Ascending aorta (tissue), 2 donors: ENCODE data around the gene GJA1. TPM values are rescaled to one million over a fixed set of nuclear protein-coding genes. Genes with fewer than 3 reads are reported as not detected.
"Not testable (repeated sequence)": the region's sequence is repeated elsewhere in the genome, so short reads cannot be mapped to it uniquely, and the experiment has no call there.

Source experiments
- DNase-seq, 2 donors: peaks; one replicate each; pipeline ENCODE4 v3.0.0-alpha.2; 2019; ENCODE audit warnings: low spot score in 2 of 2
- H3K27ac ChIP-seq, 2 donors: fragments of 200-600 bp; sonication (generic); one replicate each; pipeline ENCODE4 v1.5.1; 2016 to 2017; ENCODE audit warnings: mild to moderate bottlenecking in 1 of 2
- H3K27me3 ChIP-seq: fragments of 200-600 bp; sonication (generic); one replicate; pipeline ENCODE4 v1.5.1; 2017
- H3K36me3 ChIP-seq, 2 donors: fragments of 200-600 bp; sonication (generic); one replicate each; pipeline ENCODE4 v1.5.1; 2016
- H3K4me1 ChIP-seq, 2 donors: fragments of 200-600 bp; sonication (generic); one replicate each; pipeline ENCODE4 v1.5.1; 2016 to 2017; ENCODE audit warnings: mild to moderate bottlenecking in 1 of 2
- H3K4me3 ChIP-seq, 2 donors: fragments of 200-600 bp; sonication (generic); one replicate each; pipeline ENCODE4 v1.5.1; 2016 to 2017; ENCODE audit warnings: mild to moderate bottlenecking in 1 of 2
- H3K9me3 ChIP-seq, 2 donors: fragments of 200-600 bp; sonication (generic); one replicate each; pipeline ENCODE4 v1.5.1; 2016
- intact Hi-C: fragments of 100-400 bp; cut with DNase I; formaldehyde crosslinking; loops from one replicate; pipeline ENCODE4 v1.15.1; 2023
- total RNA-seq: library from RNA; depleted of rRNA; stranded (reverse); fragments of >200 nt; gene quantifications from one replicate; pipeline ENCODE4 v1.1.0, GENCODE V29; 2016
- TF ChIP-seq, protein P1 (sequence below), 3 experiments: fragments of 200-600 bp in 2 of 3; fragments of 450-650 bp in 1 of 3; sonication (generic) in 2 of 3; IDR thresholded peaks; one replicate each; pipeline ENCODE4 v1.5.1; 2016 to 2019; ENCODE audit warnings: antibody characterized with exemption in 3 of 3, mild to moderate bottlenecking in 1 of 3, moderate library complexity in 1 of 3

Gene GJA1
- total RNA-seq, 1 donor from 2014 or later: 85.0 TPM

DNA sequence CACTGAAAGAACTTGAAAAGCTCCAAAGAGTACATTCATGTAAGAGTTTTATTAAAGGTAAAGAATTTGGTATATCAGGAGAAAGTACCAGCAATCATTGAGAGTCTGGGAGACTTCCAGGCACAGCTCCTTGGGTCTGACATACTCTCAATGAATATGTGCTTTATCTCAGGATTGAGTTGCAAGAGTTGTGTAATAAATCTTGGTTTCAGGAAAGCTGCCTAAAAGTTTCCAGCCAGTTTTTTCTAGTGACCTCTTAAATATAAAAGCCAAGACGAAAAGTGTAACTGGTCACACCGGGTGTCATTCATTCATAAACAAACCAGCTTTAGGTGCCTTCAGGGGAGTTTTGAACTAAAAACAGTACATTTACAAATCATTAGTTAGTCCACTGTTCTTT is 21.6 kb upstream of the GJA1 start:
- no peaks in the 10 kb centered on the region for H3K36me3 ChIP-seq
- H3K9me3 ChIP-seq: no peaks in the 10 kb centered on the region
- H3K27me3 ChIP-seq: no peaks in the 10 kb centered on the region
- no peak for DNase-seq
- H3K27ac ChIP-seq: no peak overlapping the region
- intact Hi-C loops: no loop called here
- no peaks in the 10 kb centered on the region for H3K4me1 ChIP-seq
- TF ChIP-seq, protein P1, sequence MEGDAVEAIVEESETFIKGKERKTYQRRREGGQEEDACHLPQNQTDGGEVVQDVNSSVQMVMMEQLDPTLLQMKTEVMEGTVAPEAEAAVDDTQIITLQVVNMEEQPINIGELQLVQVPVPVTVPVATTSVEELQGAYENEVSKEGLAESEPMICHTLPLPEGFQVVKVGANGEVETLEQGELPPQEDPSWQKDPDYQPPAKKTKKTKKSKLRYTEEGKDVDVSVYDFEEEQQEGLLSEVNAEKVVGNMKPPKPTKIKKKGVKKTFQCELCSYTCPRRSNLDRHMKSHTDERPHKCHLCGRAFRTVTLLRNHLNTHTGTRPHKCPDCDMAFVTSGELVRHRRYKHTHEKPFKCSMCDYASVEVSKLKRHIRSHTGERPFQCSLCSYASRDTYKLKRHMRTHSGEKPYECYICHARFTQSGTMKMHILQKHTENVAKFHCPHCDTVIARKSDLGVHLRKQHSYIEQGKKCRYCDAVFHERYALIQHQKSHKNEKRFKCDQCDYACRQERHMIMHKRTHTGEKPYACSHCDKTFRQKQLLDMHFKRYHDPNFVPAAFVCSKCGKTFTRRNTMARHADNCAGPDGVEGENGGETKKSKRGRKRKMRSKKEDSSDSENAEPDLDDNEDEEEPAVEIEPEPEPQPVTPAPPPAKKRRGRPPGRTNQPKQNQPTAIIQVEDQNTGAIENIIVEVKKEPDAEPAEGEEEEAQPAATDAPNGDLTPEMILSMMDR (IDR thresholded peaks at IDR 0.05): no peak
- H3K4me3 ChIP-seq: no peak overlapping the region

DNA sequence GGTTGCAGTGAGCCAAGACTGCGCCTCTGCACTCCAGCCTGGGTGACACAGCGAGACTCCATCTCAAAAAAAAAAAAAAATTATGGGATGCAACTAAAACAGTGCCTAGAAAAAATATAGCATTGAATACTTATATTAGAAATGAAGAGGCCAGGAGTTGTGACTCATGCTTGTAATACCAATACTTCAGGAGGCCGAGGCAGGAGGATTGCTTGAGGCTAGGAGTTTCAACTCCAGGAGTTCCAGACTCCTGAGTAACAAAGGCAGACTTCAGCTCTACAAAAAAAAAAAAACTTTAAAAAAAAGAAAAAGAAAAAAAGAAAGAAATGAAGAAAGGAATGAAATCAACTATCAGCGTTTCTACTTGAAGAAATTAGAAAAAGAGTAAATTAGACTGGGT is 17.1 kb upstream of the GJA1 start:
- no peak for DNase-seq
- Histone ChIP-seq H3K27me3 (no peaks in the 10 kb centered on the region), H3K4me3 (no peak overlapping the region), H3K9me3 (no peaks in the 10 kb centered on the region), H3K4me1 (no peaks in the 10 kb centered on the region), H3K36me3 (no peaks in the 10 kb centered on the region), H3K27ac (no peak overlapping the region)
- TF ChIP-seq, protein P1 (IDR thresholded peaks at IDR 0.05): no peak
- intact Hi-C loops: no loop called here

DNA sequence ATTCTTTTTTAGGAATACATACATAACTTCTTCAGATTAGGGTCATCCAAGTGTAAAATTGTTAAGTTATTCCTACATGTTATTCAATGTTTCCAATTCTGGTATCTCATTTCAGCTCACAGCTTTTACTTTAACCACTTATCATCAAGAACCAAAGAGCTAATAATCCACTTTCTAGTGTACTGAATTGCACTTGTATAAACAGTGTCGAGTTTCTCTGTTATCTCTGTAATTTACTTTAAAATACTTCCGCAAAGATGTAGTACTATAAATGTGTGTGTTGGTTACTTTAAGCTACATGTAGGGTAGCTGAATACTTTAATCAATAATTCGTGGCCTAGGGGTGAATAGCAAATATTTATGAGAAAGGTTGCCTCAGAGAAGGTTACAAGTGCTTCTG is 8.8 kb upstream of the GJA1 start:
- Histone ChIP-seq H3K4me1 (peaks cover 0 to 5% of the 10 kb centered on the region in 2 donors), H3K9me3 (no peaks in the 10 kb centered on the region), H3K36me3 (no peaks in the 10 kb centered on the region), H3K27ac (no peak overlapping the region), H3K4me3 (no peak overlapping the region), H3K27me3 (no peaks in the 10 kb centered on the region)
- intact Hi-C loops: no loop called here
- TF ChIP-seq, protein P1 (IDR thresholded peaks at IDR 0.05): no peak
- DNase-seq: no peak

DNA sequence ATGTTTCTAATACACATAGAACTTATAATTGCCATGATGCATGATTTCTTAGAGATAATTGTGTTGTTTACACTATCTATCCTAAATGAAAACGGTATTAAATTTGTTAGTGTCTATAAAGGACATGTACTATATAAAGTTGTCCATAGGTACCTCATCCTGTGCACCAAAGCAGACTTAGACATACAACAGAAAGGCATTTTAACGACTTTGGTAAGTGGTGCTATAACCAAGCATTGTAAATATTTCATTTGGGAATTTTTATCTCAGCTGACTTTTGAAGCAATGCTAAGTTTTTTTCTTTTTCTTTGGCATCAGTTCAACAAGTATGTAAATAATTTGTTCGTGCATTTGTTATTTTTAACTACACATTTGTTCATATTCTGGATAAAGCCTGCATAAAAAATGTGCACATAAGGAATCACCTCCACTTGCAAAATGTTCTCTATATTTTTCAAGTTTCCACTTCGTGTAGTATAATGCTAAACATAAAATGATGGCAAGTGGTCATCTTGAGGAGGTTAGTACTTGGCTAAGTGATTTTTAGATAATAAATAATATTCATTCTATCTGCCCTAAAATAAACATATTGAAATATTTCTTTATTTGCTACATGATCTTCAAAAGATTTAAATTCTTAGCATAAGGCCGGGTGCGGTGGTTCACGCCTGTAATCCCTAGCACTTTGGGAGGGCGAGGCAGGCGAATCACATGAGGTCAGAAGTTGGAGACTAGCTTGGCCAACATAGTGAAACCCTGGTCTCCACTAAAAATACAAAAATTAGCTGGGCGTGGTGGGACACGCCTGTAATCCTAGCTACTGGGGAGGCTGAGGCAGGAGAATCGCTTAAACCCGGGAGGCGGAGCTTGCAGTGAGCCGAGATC is 6.3 kb upstream of the GJA1 start:
- TF ChIP-seq, protein P1 (IDR thresholded peaks at IDR 0.05): no peak
- H3K9me3 ChIP-seq: no peaks in the 10 kb centered on the region
- H3K27ac ChIP-seq: no peak overlapping the region
- H3K4me1 ChIP-seq: peaks cover 0 to 5% of the 10 kb centered on the region in 2 donors
- DNase-seq: no peak
- H3K36me3 ChIP-seq: no peaks in the 10 kb centered on the region
- H3K27me3 ChIP-seq: no peaks in the 10 kb centered on the region
- intact Hi-C loops: no loop called here
- no peak overlapping the region for H3K4me3 ChIP-seq

DNA sequence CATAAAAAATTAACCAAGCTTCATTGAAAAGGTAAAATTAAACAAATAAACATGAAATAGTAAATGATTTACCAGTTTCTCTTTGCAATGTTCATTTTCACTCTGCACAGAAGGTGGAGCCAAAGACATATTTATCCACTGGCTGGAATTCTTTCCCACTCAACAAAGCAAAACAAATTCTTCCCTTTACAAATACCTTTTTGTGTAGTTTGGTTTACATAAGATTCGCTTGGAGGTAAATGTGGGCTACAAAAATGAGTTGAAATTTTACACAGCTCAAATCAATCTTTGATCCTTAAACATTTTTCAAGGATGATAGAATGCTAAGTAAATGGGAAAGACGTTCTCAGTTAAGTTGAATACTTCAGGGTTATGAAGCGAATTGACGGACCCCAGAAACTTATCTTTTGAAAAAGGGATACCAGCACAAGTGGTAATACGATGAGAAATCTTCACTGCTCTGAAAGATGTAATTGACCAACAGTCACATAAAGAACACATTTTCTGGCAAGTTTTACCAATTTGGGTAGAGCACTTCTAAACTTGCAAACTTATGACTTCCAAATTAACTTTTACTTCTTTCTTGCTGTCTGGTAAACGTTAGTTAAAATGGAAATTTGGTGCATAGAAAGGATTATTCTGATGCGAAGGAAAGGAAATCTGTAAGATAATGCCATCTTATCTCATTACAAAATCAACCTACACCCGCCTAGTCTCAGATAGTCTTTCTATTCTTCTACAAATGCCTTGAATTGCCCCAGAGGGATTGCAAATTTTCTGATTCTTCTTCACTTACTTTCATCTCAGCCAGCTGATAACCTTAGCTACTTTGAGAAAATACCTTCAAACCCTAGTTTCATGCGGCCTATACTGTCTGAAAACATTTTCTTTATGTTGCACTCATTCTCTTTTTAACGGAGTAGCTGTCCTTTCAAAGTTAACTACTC is 4.7 kb upstream of the GJA1 start:
- Histone ChIP-seq H3K27me3 (no peaks in the 10 kb centered on the region), H3K27ac (peak overlapping the region; percentile 24 to 28), H3K9me3 (no peaks in the 10 kb centered on the region), H3K4me3 (peak overlapping the region in 1 of 2 donors; percentile 45), H3K4me1 (peaks cover 0 to 12% of the 10 kb centered on the region in 2 donors), H3K36me3 (no peaks in the 10 kb centered on the region)
- TF ChIP-seq, protein P1 (IDR thresholded peaks at IDR 0.05): peak; percentile 52 to 83 (median 67)
- DNase-seq: no peak
- intact Hi-C loops: loop anchor here (1.0 to 10.0 kb wide), 7 partner anchors 184 to 964 kb away; partner anchors contain the start of gene HSF2

DNA sequence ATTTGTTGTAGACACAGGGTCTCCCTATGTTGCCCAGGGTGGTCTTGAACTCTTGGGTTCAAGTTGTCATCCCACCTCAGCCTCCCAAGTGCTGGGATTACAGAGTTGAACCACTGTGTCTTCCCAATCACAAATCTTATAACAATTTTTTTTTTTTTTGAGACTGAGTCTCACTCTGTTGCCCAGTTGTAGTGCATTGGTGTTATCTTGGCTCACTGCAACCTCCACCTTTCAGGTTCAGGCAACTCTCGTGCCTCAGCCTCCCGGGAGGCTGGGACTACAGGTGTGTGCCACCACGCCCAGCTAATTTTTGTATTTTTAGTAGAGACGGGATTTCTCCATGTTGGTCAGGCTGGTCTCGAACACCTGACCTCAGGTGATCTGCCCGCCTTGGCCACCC is 3.7 kb upstream of the GJA1 start:
- H3K4me1 ChIP-seq: peaks cover 0 to 12% of the 10 kb centered on the region in 2 donors
- not testable (repeated sequence) for H3K27me3 ChIP-seq, H3K36me3 ChIP-seq, H3K9me3 ChIP-seq, H3K4me3 ChIP-seq, H3K27ac ChIP-seq, DNase-seq
- intact Hi-C loops: loop anchor here (2.0 to 10.0 kb wide), 5 partner anchors 183 to 963 kb away; partner anchors contain the start of gene HSF2
